ENCODE measurements around the gene GOLT1A.
A peak's percentile ranks its signal among the peaks of the same experiment; 100 is the strongest.

The GOLT1A gene

DNA sequence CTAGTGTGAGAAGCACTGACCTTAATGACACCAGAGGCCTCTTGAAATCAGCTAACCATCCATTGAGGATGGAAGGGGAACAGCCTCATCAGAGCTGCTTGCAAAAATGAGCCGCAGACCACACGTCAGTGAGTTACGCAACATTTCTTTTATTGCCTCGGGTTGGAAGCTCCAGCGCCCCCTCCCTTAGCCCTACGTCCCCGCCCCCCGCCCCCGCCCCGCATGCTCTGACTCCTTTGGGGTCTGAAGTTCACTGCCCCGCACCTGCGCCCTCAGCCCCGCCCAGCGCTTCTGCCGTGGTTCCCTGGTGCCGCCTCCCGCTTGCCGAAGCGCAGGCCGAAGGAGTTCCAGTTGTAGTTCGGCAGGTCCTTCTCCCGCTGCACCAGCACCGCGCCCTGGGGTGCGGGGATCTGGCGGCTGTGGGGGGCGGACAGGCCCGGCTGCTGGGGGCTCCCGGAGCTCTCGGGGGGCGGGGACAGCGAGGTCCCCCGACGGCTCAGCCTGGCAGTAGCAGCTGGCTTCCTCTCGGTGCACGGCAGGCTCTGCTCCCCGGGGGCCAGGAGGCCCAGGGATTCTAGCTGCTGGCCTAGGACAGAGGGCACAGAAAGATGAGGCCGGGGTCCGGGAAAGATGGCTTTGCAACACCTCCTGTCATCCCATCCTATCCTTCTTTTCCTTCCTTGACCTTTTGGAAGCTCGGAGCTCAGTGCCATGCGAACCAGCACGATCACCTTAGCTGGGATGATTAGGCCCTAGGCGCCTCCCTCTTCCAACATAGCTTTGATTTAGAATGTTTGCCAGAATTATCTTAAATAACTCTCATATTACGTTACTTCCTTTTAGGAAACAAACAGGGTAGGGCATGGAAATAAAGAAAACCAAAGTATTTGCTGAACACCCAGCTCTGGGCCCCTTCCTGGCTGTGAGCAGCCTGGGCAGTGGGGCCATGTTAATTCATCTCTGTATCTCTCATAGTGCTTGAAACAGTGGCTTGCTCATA lies 23.3 kb downstream of the GOLT1A start:
- peak; percentile 37 for DNase-seq

- no peak for DNase-seq
Measured at GRCh38 chr1:204188959-204189639, 24.7 kb downstream of the GOLT1A start.

DNA sequence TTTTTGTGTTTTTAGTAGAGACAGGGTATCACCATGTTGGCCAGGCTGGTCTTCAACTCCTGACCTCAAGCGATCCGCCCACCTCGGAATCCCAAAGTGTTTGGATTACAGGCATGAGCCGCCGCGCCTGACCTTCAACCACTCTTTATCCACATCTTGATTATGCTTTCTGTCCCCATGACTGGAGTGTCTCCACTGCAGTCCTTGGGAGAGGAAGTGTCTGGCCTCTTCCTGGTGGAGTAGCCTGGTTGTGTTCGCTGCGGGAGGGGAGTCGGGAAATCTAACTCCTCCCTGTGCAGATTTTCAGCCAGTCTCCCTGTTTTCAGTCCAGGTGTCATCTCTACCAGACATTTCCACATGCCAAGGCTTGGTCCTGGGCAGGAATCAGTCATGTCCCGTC lies 27.2 kb downstream of the GOLT1A start:
- no peak for DNase-seq

GRCh38 chr1:204181116-204181515 lies 32.7 kb downstream of the GOLT1A start:
- no peak for DNase-seq

DNA sequence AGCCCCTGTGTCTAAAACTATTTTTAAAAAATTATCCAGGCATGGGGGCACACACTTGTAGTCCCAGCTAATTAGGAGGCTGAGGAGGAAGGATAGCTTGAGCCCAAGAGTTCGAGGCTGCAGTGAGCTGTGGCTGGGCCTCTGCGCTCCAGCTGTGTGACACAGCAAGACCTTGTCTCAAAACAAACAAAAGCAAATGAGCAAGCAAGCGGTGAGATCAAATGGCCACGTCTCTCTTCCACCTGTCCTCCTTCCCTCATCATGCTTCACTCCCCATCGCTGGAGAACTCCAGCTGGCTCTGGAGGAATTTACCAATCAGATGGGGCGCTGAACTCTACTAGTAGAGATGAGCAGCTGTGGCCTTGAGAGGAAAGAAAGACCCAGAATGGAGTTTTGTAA lies 33.7 kb downstream of the GOLT1A start:
- DNase-seq, result no peak

- no peak for DNase-seq
Measured at GRCh38 chr1:204178487-204179281, 35.1 kb downstream of the GOLT1A start.

GRCh38 chr1:204177133-204177532 lies 36.7 kb downstream of the GOLT1A start:
- DNase-seq, result no peak

DNA sequence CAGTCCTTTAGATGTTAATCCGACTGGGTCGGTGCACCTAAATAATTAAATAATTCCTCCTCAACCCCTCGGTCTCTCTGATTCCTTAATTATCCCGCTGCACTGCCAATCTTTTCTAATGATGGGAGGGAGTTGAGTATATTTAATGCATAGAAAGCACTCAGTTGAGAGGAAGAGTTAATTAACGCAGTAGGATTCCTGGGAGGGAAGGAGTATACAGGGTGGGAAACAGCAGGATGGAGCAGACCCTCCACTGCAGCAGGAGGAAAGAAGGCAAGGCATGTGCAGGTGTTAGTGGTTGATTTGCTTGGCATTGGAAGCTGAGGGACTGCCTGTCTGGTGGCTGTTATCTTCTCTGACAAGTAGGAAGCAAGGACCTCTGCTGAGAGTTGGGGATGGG lies 37.7 kb downstream of the GOLT1A start:
- no peak for DNase-seq

GRCh38 chr1:204174958-204175357 lies 38.8 kb downstream of the GOLT1A start:
- no peak for DNase-seq

- no peak for DNase-seq
Measured at GRCh38 chr1:204172404-204173029, 41.3 kb downstream of the GOLT1A start.

DNA sequence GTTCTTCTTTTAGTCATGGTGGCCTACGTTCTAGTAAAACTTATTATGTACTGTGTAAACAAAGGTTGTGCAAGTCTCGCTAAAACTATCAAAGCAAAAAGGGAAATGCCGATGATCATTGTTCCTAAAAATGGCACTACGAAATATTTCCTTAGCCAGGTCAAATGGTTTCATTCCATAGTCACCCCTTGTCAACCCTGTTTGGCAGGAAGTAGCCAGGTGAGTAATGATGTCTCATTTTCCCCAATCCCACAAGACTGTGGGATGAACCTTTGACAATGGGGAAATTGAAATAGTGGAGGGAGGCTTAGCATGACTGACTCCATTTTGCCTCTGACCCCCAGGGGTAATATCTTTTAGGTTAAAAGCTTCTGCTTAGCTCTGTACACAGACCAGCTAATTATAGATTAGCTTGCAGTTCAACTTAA lies 42.0 kb downstream of the GOLT1A start:
- no peak for DNase-seq

GRCh38 chr1:204170494-204171155 lies 43.2 kb downstream of the GOLT1A start:
- no peak for DNase-seq

- no peak for DNase-seq
Measured at GRCh38 chr1:204169858-204170257, 43.9 kb downstream of the GOLT1A start.

DNA sequence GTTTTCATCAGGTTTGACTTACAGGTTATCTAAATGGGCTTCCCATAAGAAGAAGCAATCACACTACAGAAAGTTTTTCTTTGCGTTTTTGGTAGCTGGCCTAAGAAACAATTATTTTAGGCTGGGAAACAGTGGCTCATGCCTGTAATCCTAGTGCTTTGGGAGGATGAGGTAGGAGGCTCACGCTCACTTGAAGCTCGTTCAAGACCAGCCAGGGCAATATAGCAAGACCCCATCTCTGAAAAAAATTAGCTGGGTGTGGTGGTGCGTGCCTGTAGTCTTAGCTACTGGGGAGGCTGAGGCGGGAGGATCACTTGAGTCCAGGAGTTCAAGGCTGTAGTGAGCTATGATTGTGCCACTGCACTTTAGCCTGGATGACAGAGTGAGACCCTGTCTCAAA lies 46.1 kb downstream of the GOLT1A start:
- no peak for DNase-seq

- no peak for DNase-seq
Measured at GRCh38 chr1:204166219-204166618, 47.6 kb downstream of the GOLT1A start, which contains the start of gene REN. TSS of gene REN (minus strand) at chr1:204166337. CDS start at chr1:204166293, 44 bp downstream.

- DNase-seq, result peak; percentile 89
Measured at GRCh38 chr1:204162494-204163074, 51.2 kb downstream of the GOLT1A start.

DNA sequence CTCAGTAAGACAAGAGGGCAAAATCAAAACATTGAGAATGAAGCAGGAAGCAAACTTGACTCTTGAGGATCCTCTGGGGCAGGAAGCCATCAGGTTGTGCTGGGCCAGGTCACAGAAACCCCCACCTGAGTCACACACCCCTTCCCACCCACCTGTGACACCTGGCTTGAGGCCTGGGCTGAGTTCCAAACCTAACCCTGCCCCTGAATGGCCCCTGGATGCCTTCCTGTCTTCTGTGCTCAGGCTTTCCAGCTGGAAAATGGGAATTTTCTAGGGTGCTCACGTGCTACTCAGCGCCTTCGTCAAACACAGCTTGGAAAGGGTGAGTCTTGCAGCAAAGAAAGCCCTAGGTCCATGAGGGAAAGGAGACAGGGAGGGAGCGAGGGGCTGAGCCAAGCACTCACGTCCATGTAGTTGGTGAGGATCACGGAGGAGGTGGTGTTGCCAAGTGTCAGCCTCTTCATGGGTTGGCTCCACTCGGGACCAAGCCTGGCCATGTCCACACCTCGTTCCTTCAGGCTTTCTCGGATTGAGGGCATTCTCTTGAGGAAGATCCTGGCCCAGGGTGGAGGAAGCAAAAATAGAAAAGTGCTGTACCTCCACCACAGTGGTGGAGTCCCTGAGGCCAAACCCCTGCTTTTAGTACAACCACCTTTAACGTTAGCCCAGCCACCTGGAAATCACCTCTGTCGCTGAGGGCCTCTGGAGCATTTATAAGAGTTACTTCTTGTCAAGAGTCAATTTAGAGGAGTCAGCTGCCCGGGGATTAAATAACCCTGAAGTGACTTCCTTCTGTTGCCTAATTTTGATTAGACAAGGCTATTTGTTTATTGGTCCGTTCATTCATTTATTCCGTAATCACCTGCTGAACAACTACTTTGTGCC lies 51.9 kb downstream of the GOLT1A start:
- no peak for DNase-seq

DNA sequence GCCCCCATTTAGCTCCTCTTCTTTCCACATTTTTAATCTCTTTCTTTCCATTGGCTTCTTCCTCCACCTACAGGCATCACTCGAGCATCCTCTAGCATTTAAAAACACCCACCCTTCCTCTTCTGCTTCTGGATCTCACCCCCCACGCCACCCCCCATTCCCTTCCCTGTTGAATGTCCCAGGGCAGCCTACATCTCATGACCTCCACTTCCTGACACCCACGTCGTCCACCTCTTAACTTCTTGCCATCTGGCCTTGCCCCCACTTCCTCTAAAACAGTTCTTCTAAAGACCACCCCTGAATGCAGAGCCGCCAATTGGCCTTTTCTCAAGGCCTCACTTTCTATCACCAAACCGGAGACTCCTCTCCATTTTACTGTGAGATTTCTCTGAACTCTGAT lies 55.8 kb downstream of the GOLT1A start:
- no peak for DNase-seq

- no peak for DNase-seq
Measured at GRCh38 chr1:204155881-204156280, 57.9 kb downstream of the GOLT1A start.

DNA sequence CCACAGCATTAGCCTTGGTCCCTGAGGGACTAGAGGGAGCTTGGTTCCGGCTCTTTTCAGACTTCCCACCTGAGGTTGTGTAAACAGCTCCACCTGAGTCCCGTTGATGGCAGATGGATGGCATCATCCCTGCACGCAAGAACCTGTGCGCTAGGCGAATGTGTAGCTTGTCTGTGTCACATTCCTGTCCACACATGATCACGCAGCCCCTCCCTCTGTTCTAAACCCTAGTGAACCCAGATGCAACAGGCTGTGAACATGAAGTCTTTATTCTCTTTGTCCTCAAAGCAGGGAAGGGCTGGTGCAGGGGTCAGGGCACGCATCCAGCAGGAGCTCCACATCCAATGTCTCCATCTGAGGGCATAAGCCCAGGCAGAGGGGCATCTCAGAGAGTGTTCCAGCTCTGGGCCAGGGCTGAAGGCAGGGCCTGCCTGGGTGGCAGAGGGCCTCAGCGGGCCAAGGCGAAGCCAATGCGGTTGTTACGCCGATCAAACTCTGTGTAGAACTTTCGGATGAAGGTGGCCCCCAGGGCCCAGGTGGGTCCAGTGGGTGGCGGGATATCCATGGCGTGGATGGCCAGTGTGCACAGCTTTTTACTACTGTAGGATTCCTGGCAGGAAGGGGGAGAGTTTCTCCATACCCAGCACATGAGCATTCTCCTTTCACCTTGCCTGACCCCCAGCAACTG lies 59.1 kb downstream of the GOLT1A start:
- DNase-seq, result no peak
